HG02870 (cell line): ENCODE measurements around the gene CTNNA3.

Experiments
- ATAC-seq: cut with Tn5 transposase; IDR thresholded peaks from one replicate; pipeline ENCODE4 v1.9.1; 2021; ENCODE audit warnings: mild to moderate bottlenecking, moderate library complexity; ENCODE audit not compliant: unreplicated experiment

The CTNNA3 gene

GRCh38 chr10:66604195-66604594, 1091.8 kb downstream of the CTNNA3 start:
- no peak for ATAC-seq

GRCh38 chr10:66591865-66592264, 1104.1 kb downstream of the CTNNA3 start:
- no peak for ATAC-seq

GRCh38 chr10:66587680-66588050, 1108.3 kb downstream of the CTNNA3 start:
- ATAC-seq = no peak

GRCh38 chr10:66586897-66587679, 1108.9 kb downstream of the CTNNA3 start:
- ATAC-seq = no peak

GRCh38 chr10:66586073-66586472, 1109.9 kb downstream of the CTNNA3 start:
- ATAC-seq = no peak

GRCh38 chr10:66575251-66575855, 1120.6 kb downstream of the CTNNA3 start:
- ATAC-seq = no peak

- ATAC-seq = no peak
Measured at GRCh38 chr10:66572700-66573099, 1123.3 kb downstream of the CTNNA3 start.

- no peak for ATAC-seq
Measured at GRCh38 chr10:66565999-66566398, 1130.0 kb downstream of the CTNNA3 start.

- no peak for ATAC-seq
Measured at GRCh38 chr10:66564287-66564686, 1131.7 kb downstream of the CTNNA3 start.

GRCh38 chr10:66555061-66555460, 1140.9 kb downstream of the CTNNA3 start:
- ATAC-seq = no peak

GRCh38 chr10:66552331-66552730, 1143.7 kb downstream of the CTNNA3 start:
- no peak for ATAC-seq

- ATAC-seq = no peak
Measured at GRCh38 chr10:66550351-66550750, 1145.6 kb downstream of the CTNNA3 start.

GRCh38 chr10:66538908-66539307, 1157.1 kb downstream of the CTNNA3 start:
- ATAC-seq = no peak

GRCh38 chr10:66538371-66538770, 1157.6 kb downstream of the CTNNA3 start:
- no peak for ATAC-seq

- ATAC-seq = no peak
Measured at GRCh38 chr10:66537186-66537585, 1158.8 kb downstream of the CTNNA3 start.

- ATAC-seq = no peak
Measured at GRCh38 chr10:66535439-66535838, 1160.6 kb downstream of the CTNNA3 start.

- ATAC-seq = no peak
Measured at GRCh38 chr10:66534866-66535265, 1161.1 kb downstream of the CTNNA3 start.

- no peak for ATAC-seq
Measured at GRCh38 chr10:66521506-66521905, 1174.5 kb downstream of the CTNNA3 start.

- ATAC-seq = no peak
Measured at GRCh38 chr10:66519616-66520015, 1176.4 kb downstream of the CTNNA3 start.

- ATAC-seq = no peak
Measured at GRCh38 chr10:66514666-66515065, 1181.3 kb downstream of the CTNNA3 start.

GRCh38 chr10:66513504-66513903, 1182.5 kb downstream of the CTNNA3 start:
- ATAC-seq = no peak

- no peak for ATAC-seq
Measured at GRCh38 chr10:66505003-66505657, 1190.9 kb downstream of the CTNNA3 start.
